SHP77 (cell line): ENCODE results near the gene RASD2.

Experiments
- DNase-seq, 2 experiments: peaks; one replicate each; lab custom pipeline; 2025; lab: John Stamatoyannopoulos, UW

The RASD2 gene

GRCh38 chr22:35582861-35583670, 42.4 kb downstream of the RASD2 start:
- DNase-seq: peak; percentile 49 to 64

- DNase-seq: no peak
These were observed 46.1 kb downstream of the RASD2 start for GRCh38 chr22:35586771-35587170.

GRCh38 chr22:35587447-35587870, 46.8 kb downstream of the RASD2 start:
- peak in 1 of 2 experiments; percentile 30 for DNase-seq

- no peak for DNase-seq
These were observed 47.3 kb downstream of the RASD2 start for GRCh38 chr22:35587896-35588295.

GRCh38 chr22:35589071-35589755, 48.6 kb downstream of the RASD2 start:
- no peak for DNase-seq

- DNase-seq: no peak
These were observed 49.1 kb downstream of the RASD2 start for GRCh38 chr22:35589756-35590093.

- peak in 1 of 2 experiments; percentile 33 for DNase-seq
These were observed 50.1 kb downstream of the RASD2 start for GRCh38 chr22:35590634-35591295.

GRCh38 chr22:35591714-35592417, 51.2 kb downstream of the RASD2 start:
- no peak for DNase-seq

GRCh38 chr22:35592418-35592967, 51.9 kb downstream of the RASD2 start:
- no peak for DNase-seq

- DNase-seq: no peak
These were observed 52.6 kb downstream of the RASD2 start for GRCh38 chr22:35593071-35593890.

- no peak for DNase-seq
These were observed 53.4 kb downstream of the RASD2 start for GRCh38 chr22:35593891-35594470.

- DNase-seq: no peak
These were observed 54.1 kb downstream of the RASD2 start for GRCh38 chr22:35594686-35595085.

- no peak for DNase-seq
These were observed 56.2 kb downstream of the RASD2 start for GRCh38 chr22:35596821-35597220.

GRCh38 chr22:35597692-35598395, 57.2 kb downstream of the RASD2 start:
- DNase-seq: no peak

- DNase-seq: no peak
These were observed 57.7 kb downstream of the RASD2 start for GRCh38 chr22:35598396-35598710.

- no peak for DNase-seq
These were observed 58.7 kb downstream of the RASD2 start for GRCh38 chr22:35599364-35599763.

GRCh38 chr22:35600476-35600875, 59.8 kb downstream of the RASD2 start:
- no peak for DNase-seq

GRCh38 chr22:35601013-35601580, 60.5 kb downstream of the RASD2 start:
- DNase-seq: no peak

- no peak for DNase-seq
These were observed 61.3 kb downstream of the RASD2 start for GRCh38 chr22:35601743-35602615.
